ENCODE data around the gene NLGN2. TPM values are rescaled to one million over a fixed set of nuclear protein-coding genes. Genes with fewer than 3 reads are reported as not detected.

NLGN2 gene
- total RNA-seq, 2 experiments from 2014 or later: 0.06 to 1.2 TPM

- Histone ChIP-seq H3K4me3 (ENCODE audit: low read depth, low read length, poor library complexity, severe bottlenecking) (no peak overlapping the region), H3K79me2 (ENCODE audit: insufficient read depth, low read depth, low read length) (no peaks in the 10 kb centered on the region), H3K4me2 (ENCODE audit: low read length) (no peak overlapping the region), H3K4me1 (ENCODE audit: insufficient read depth, low read length, poor library complexity, severe bottlenecking) (peaks cover 11% of the 10 kb centered on the region), H3K27ac (ENCODE audit: low read depth, low read length, poor library complexity, severe bottlenecking) (no peak overlapping the region), H2AFZ (ENCODE audit: low read length) (no peak overlapping the region), H4K20me1 (ENCODE audit: insufficient read depth, low read length) (no peaks in the 10 kb centered on the region), H3K9me3 (ENCODE audit: low read length) (0 out of 2 replicates have a peak, but pooled peaks cover 6% of the 10 kb centered on the region), H3K9me2 (ENCODE audit: insufficient read depth, low read length) (no peaks in the 10 kb centered on the region), H3K36me3 (ENCODE audit: insufficient read depth, low read length) (no peaks in the 10 kb centered on the region)
- DNase-seq (ENCODE audit: low spot score): no peak
- no TSS peak for BruUV-seq (replicated peaks)
- TF ChIP-seq CTCF (conservative IDR thresholded peaks at IDR 0.05; ENCODE audit: low read length) (no peak), EZH2phosphoT487 (IDR thresholded peaks at IDR 0.05; ENCODE audit: borderline replicate concordance, low read depth, low read length) (no peak)
- intact Hi-C loops (cut with micrococcal nuclease; ENCODE audit: unreplicated experiment): no loop called here
- ChIA-PET CTCF (ENCODE audit: unreplicated experiment) (no interaction called here), POLR2A (no interaction called here)
Observed at GRCh38 chr17:7380321-7380720, 27.3 kb upstream of the NLGN2 start.

GRCh38 chr17:7380855-7381683 is 26.6 kb upstream of the NLGN2 start, which contains the start of gene TNK1:
TSS of gene TNK1 (plus strand) at chr17:7381089. CDS start at chr17:7382927, 1,838 bp downstream.
- H4K20me1 ChIP-seq (ENCODE audit: insufficient read depth, low read length): no peaks in the 10 kb centered on the region
- H3K36me3 ChIP-seq (ENCODE audit: insufficient read depth, low read length): no peaks in the 10 kb centered on the region
- 0 out of 2 replicates have a peak, but pooled peaks cover 6% of the 10 kb centered on the region for H3K9me3 ChIP-seq (ENCODE audit: low read length)
- no TSS peak for BruUV-seq (replicated peaks)
- no peak within 1 kb of the TSS for H3K4me3 ChIP-seq (ENCODE audit: low read depth, low read length, poor library complexity, severe bottlenecking)
- DNase-seq (ENCODE audit: low spot score): no peak
- H3K27ac ChIP-seq (ENCODE audit: low read depth, low read length, poor library complexity, severe bottlenecking): no peak within 1 kb of the TSS
- intact Hi-C loops (cut with micrococcal nuclease; ENCODE audit: unreplicated experiment): no loop called here
- no peak within 1 kb of the TSS for H3K4me2 ChIP-seq (ENCODE audit: low read length)
- peaks cover 11% of the 10 kb centered on the region for H3K4me1 ChIP-seq (ENCODE audit: insufficient read depth, low read length, poor library complexity, severe bottlenecking)
- H3K9me2 ChIP-seq (ENCODE audit: insufficient read depth, low read length): no peaks in the 10 kb centered on the region
- TF ChIP-seq EZH2phosphoT487 (IDR thresholded peaks at IDR 0.05; ENCODE audit: borderline replicate concordance, low read depth, low read length): no peak
- no peak for TF ChIP-seq CTCF (conservative IDR thresholded peaks at IDR 0.05; ENCODE audit: low read length)
- POLR2A ChIA-PET: no interaction called here
- H3K79me2 ChIP-seq (ENCODE audit: insufficient read depth, low read depth, low read length): no peaks in the 10 kb centered on the region
- CTCF ChIA-PET (ENCODE audit: unreplicated experiment): no interaction called here
- H2AFZ ChIP-seq (ENCODE audit: low read length): no peak within 1 kb of the TSS

- TF ChIP-seq EZH2phosphoT487 (IDR thresholded peaks at IDR 0.05; ENCODE audit: borderline replicate concordance, low read depth, low read length): no peak
- TF ChIP-seq CTCF (conservative IDR thresholded peaks at IDR 0.05; ENCODE audit: low read length): no peak
- BruUV-seq (replicated peaks): no TSS peak
- no peaks in the 10 kb centered on the region for H3K36me3 ChIP-seq (ENCODE audit: insufficient read depth, low read length)
- H3K9me2 ChIP-seq (ENCODE audit: insufficient read depth, low read length): no peaks in the 10 kb centered on the region
- H3K9me3 ChIP-seq (ENCODE audit: low read length): 0 out of 2 replicates have a peak, but pooled peaks cover 6% of the 10 kb centered on the region
- intact Hi-C loops (cut with micrococcal nuclease; ENCODE audit: unreplicated experiment): no loop called here
- H3K4me2 ChIP-seq (ENCODE audit: low read length): no peak overlapping the region
- no peak overlapping the region for H2AFZ ChIP-seq (ENCODE audit: low read length)
- H3K27ac ChIP-seq (ENCODE audit: low read depth, low read length, poor library complexity, severe bottlenecking): no peak overlapping the region
- DNase-seq (ENCODE audit: low spot score): no peak
- H3K4me3 ChIP-seq (ENCODE audit: low read depth, low read length, poor library complexity, severe bottlenecking): no peak overlapping the region
- H3K4me1 ChIP-seq (ENCODE audit: insufficient read depth, low read length, poor library complexity, severe bottlenecking): peaks cover 11% of the 10 kb centered on the region
- ChIA-PET POLR2A (interaction anchor here (0.7 kb wide), 1 partner anchor 92 kb away, joined by 3 read pairs; no protein-coding TSS in a partner anchor), CTCF (ENCODE audit: unreplicated experiment) (no interaction called here)
- no peaks in the 10 kb centered on the region for H3K79me2 ChIP-seq (ENCODE audit: insufficient read depth, low read depth, low read length)
- H4K20me1 ChIP-seq (ENCODE audit: insufficient read depth, low read length): no peaks in the 10 kb centered on the region
Observed at GRCh38 chr17:7382901-7383300, 24.7 kb upstream of the NLGN2 start.

All from OCI-LY7 (cell line).